8988T (cell line): ENCODE data around the gene PIK3C2B.
A peak's percentile ranks its signal among the peaks of the same experiment; 100 is the strongest.

ENCODE experiments used
- DNase-seq: peaks from one replicate; pipeline ENCODE4 v3.0.0; 2011

Gene PIK3C2B

GRCh38 chr1:204456826-204457442, 37.7 kb downstream of the PIK3C2B start:
- DNase-seq = no peak

- no peak for DNase-seq
These were observed 38.8 kb downstream of the PIK3C2B start for GRCh38 chr1:204455831-204456145.

GRCh38 chr1:204455063-204455830, 39.4 kb downstream of the PIK3C2B start:
- no peak for DNase-seq

- no peak for DNase-seq
These were observed 40.1 kb downstream of the PIK3C2B start for GRCh38 chr1:204454476-204454875.

GRCh38 chr1:204453141-204453772, 41.3 kb downstream of the PIK3C2B start:
- DNase-seq = no peak

GRCh38 chr1:204451352-204452124, 43.1 kb downstream of the PIK3C2B start:
- no peak for DNase-seq

- no peak for DNase-seq
These were observed 43.9 kb downstream of the PIK3C2B start for GRCh38 chr1:204450461-204451257.

GRCh38 chr1:204449678-204450280, 44.8 kb downstream of the PIK3C2B start:
- DNase-seq = no peak

- no peak for DNase-seq
These were observed 45.5 kb downstream of the PIK3C2B start for GRCh38 chr1:204448991-204449677.

GRCh38 chr1:204448344-204448964, 46.2 kb downstream of the PIK3C2B start:
- no peak for DNase-seq

- DNase-seq = no peak
These were observed 46.9 kb downstream of the PIK3C2B start for GRCh38 chr1:204447736-204448135.

- no peak for DNase-seq
These were observed 47.4 kb downstream of the PIK3C2B start for GRCh38 chr1:204447190-204447589.

- peak; percentile 85 for DNase-seq
These were observed 48.0 kb downstream of the PIK3C2B start for GRCh38 chr1:204446413-204447111.

- DNase-seq = peak; percentile 57
These were observed 48.7 kb downstream of the PIK3C2B start for GRCh38 chr1:204445860-204446412.
